GM18517 (cell line): ENCODE measurements around the gene CD72.

Source experiments
- ATAC-seq: cut with Tn5 transposase; IDR thresholded peaks from one replicate; pipeline ENCODE4 v1.9.1; 2021; ENCODE audit warnings: mild to moderate bottlenecking, moderate library complexity; ENCODE audit not compliant: unreplicated experiment

Gene CD72, protein sequence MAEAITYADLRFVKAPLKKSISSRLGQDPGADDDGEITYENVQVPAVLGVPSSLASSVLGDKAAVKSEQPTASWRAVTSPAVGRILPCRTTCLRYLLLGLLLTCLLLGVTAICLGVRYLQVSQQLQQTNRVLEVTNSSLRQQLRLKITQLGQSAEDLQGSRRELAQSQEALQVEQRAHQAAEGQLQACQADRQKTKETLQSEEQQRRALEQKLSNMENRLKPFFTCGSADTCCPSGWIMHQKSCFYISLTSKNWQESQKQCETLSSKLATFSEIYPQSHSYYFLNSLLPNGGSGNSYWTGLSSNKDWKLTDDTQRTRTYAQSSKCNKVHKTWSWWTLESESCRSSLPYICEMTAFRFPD

DNA sequence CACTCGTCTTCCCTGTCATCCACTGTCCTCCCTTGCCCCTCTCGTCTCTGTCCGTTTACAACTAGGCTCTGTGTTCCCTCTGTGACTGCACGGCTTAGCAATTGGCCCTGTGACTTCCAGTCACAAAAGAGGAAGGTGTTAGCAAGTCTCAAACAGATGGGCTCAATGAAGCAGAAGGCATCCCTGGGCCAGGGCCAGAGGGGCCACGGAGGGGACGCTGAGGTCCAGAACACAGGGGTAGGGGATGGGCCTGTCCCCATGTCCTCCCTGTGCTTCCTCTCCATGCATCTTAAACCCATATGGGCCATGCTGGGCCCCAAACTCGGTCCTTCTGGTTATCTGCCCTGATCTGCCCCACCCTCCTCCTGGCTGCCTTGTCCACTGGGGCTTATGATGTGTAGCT, at the start of gene CD72:
TSS of gene CD72 (minus strand) at position 89 of the 403 bp plus-strand sequence. CDS start 110 bp downstream, outside the sequence.
- no peak for ATAC-seq

DNA sequence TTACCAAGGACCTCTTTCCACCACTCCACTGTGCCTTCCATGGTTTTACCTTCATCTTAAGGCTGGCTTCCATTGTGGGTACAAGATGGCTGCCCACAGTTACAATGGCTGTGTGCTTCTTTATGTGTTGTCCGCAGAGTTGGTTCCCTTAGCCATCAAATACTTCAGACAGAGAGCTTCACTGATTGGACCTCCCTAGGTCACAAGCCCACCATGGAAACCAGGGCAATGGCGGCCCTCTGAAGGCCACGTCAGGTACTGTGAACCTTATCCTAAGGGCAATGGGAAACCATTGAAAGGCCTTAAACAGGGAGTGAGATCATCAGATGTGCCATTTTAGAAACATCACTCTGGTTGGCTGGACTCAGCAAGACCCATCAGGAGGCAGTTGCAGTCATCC, 49.7 kb upstream of the CD72 start:
- no peak for ATAC-seq

DNA sequence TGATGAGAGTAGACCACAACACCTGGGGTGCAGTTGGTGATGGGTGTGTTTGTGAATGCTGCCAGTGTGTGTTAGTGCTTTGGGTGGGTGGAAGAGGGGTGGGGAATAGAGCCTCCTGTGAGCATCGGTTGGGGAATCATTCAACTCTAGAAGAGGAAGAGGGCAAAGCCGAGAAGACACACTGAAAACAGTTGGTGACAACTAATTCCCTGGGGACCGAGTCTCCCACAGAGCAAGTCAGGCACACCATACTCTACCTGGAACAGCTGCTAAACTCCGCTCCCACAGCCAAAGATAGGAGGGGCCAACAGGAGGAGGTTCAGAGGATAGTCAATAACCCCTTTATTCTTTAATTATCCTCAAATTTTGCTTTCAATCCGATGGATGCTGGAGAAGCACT, 48.3 kb upstream of the CD72 start:
- ATAC-seq, result no peak

DNA sequence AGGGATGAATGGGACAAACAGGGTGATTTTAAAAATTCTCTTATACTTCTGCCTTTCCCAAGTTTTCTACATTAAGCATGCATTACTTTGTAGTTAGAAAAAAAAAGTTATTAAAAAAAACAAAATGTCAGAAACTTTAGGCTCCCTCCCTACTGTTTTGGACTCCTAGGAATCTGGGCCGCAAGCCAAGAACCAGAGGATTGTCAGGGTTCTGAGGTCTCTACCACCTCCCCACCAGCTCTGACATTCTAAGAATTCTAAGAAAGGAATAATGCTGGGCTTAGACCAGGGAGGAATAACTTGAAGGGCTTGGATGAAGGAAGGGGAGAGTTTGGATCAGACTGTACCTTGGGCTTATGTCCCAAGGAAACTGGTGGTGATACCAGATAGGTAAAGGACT, 47.8 kb upstream of the CD72 start:
- ATAC-seq, result no peak

GRCh38 chr9:35665471-35665818, 47.2 kb upstream of the CD72 start:
- no peak for ATAC-seq

- ATAC-seq, result peak; percentile 61
Measured at GRCh38 chr9:35664531-35665470, 46.6 kb upstream of the CD72 start, which contains the start of gene ARHGEF39. TSS of gene ARHGEF39 (minus strand) at chr9:35665195. CDS start at chr9:35665169, 26 bp downstream.

DNA sequence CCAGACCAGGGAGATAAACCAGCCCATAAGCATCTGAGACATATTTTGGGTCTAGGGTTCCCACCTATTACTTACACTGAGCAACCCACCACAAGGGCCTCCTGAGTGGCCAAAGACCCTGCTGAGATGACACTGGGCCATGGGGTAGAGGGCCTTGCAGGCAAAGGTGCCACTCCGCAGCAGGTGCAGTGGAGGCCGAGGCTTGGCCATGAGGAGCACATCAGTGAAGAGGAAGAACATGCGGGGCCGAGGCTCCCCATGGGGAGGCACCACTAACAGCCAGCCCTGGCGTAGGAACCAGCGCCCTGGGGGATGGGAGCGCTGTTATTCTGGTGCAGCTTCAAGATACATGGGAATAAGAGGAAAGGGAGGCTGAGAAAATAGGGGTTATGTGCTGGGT, 44.2 kb upstream of the CD72 start:
- no peak for ATAC-seq

DNA sequence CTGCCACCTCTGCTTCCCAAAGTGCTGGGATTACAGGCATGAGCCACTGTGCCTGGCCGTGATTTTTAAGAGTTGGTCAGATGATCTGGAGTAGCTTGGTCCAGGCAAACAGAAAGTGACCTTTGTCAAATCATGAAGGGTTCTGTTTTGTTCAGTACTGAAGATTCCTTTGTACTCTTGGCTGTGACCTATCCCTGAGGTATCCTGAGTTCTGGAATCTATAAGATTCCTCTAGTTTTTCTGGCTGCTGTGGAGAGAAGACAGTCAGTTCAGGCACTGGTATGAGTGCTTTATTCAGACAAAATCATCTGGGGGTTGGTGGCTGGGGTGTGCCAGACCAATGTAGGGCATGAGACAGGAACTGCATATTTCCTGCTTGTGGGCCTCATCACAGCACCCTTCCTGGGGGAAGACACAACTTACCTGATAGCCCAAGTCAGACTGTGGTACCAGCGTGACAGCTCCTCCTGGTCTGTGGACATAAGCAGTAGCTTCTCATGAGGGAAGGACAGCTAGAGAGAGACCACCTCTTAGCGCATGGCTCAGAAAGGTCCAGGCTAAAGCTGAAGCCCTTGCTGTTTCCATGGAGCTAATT, 43.6 kb upstream of the CD72 start:
- no peak for ATAC-seq

DNA sequence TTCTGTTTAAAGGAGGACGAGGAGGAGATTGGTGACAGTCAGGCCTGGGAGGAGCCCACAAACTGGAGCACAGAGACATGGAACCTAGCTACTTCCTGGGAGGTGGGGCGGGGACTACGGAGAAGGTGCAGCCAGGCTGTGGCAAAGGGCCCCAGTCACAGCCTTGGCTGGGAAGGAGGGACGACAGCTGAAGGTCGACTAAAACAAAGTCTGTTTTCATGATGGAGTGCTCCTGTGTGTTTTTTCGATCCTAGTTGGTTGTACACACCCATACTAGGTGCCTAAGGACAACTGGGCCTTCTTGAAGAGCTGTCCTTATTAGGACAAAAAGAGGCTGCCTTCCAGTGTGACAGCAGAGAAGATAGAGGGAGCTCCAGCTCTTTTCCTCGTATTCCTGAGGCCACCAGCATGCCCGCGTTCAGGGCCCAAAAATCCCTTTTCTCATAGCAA, 42.8 kb upstream of the CD72 start:
- no peak for ATAC-seq

- no peak for ATAC-seq
Measured at GRCh38 chr9:35659340-35659739, 41.1 kb upstream of the CD72 start.

DNA sequence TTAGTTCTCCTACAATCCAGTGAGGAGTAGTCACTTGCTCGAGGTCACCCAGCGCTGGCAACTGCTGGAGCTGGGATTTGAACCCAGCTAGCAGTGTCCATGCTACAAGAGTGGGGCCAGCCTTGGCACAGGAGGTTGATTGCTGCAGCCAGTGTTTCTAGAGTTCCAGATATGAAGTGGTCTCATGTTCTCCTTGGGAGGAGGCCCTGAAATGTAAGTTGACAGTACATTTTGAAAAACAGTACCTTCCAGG, 40.7 kb upstream of the CD72 start:
- ATAC-seq, result no peak

DNA sequence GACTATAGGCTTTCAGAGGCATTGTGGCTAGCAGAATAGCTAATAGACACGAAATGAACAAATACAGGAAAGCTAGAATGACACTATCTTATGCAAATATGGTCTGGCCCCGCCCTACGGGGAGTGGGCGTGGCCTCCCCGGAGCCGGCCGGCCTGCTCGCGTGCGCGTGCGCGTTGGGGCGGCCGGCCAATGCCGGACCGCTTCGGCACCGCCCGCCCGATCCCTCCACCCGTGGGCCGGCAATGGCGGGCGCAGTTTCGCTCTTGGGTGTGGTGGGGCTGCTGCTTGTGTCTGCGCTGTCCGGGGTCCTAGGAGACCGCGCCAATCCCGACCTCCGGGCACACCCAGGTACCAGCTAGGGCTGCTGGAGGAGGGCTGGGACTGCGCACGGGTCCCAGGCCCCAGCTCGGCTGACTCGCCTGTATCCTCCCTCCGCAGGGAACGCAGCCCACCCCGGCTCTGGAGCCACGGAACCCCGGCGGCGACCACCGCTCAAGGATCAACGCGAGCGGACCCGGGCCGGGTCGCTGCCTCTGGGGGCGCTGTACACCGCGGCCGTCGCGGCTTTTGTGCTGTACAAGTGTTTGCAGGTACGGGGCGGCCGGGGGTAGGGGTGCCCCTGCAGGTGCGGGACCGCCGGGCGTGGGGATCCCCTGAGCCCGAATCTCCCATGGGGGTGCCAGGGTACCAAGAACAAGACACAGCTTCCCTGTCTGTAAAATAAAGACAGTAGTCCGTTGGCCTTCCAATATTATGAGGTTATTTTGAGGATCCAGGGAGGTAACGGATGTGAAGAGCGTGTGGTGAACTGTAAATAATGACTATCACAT, 40.1 kb upstream of the CD72 start, which contains the start of gene CCDC107:
TSS of gene CCDC107 (plus strand) at position 156 of the 831 bp plus-strand sequence. CDS start at position 244, 88 bp downstream.
- ATAC-seq, result peak; percentile 59

DNA sequence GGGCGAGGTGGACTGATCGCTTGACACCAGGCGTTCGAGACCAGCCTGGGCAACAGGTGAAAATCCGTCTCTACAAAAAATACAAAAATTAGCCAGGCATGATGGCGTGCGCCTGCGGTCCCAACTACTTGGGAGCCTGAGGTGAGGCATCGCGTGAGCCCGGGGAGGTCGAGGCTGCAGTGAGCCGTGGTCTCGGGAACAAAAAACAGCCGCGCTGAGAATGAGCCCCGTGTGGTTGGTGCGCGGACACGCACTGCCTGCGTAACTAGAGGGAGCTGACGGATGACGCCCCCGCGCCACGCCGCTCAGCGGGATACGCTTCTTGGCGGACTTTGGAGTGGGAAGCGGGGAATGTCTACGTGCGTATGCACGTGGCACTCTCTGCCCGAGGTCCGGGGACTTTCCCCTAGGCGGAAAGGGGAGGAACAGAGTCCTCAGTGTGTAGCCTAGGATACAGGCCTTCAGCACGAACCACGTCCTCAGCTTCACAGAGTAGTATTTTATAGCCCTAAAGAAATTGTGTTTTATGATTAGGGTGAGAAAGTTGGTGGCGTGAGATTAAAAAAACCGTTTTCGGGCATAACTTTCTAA, 39.4 kb upstream of the CD72 start, which contains the start of gene RMRP:
TSS of gene RMRP (minus strand) at position 474 of the 591 bp plus-strand sequence.
- peak; percentile 90 for ATAC-seq

- ATAC-seq, result no peak
Measured at GRCh38 chr9:35656831-35657545, 38.8 kb upstream of the CD72 start.

DNA sequence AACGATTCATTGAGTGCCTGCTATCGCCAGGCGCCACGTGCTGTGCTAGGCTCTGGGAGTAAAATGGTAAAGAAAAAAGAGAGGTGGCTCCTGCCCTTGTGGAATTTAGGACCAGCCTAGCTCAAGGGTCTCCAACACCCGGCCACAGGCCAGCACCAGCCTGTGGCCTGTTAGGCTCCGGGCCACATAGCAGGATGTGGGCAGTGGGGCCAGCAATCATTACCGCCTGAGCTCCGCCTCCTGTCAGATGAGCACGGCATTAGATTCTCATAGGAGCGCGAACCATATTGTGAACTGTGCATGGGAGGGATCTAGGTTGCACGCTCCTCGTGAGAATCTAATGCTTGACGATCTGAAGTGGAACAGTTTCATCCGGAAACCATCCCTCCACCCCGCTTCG, 38.1 kb upstream of the CD72 start:
- no peak for ATAC-seq

DNA sequence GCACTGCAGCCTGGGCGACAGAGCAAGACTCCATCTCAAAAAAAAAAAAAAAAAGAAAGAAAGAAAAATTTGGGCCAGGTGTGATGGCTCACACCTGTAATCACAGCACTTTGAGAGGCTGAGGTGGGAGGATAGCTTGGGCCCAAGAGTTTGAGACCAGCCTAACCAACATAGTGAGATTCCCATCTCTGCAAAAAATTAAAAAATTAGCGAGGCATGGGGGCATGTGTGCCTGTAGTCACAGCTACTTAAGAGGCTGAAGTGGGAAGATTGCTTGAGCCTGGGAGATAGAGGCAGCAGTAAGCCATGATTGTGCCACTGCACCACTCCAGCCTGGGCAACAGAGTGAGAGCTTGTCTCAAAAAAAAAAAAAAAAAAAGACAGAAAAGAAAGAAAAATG, 35.4 kb upstream of the CD72 start:
- no peak for ATAC-seq

DNA sequence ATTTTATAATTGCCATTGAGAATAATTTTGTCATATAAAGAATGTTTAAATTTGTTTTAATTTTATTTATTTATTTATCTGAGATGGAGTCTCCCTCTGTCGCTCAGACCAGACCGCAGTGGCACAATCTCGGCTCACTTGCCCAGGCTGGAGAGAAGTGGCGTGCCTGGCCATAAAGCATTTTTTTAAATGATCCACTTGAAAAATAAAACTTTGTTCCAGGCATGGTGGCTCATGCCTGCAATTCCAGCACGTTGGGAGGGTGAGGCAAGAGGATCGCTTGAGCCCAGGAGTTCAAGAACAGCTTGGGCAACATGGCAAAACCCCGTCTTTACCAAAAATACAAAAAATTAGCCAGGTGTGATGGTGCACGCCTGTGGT, 34.6 kb upstream of the CD72 start:
- ATAC-seq, result no peak

GRCh38 chr9:35651956-35652828, 34.0 kb upstream of the CD72 start:
- no peak for ATAC-seq
